Progenitor cell of endocrine pancreas (in vitro differentiated cells): ENCODE results near the gene STIMATE. TPM values are rescaled to one million over a fixed set of nuclear protein-coding genes. Genes with fewer than 3 reads are reported as not detected.

Source experiments
- DNase-seq: peaks from one replicate; pipeline ENCODE4 v3.0.0; 2021; ENCODE audit warnings: low spot score; ENCODE audit not compliant: unreplicated experiment
- H3K27ac Mint-ChIP-seq: 2 replicates; pipeline ENCODE4 v1.8.0; 2021; ENCODE audit warnings: mild to moderate bottlenecking, moderate library complexity, mixed read lengths
- H3K27me3 Mint-ChIP-seq: 2 replicates; pipeline ENCODE4 v1.8.0; 2021; ENCODE audit warnings: mixed read lengths
- H3K36me3 Mint-ChIP-seq: 2 replicates; pipeline ENCODE4 v1.8.0; 2022; ENCODE audit warnings: mixed read lengths; ENCODE audit not compliant: insufficient read depth
- H3K4me1 Mint-ChIP-seq: 2 replicates; pipeline ENCODE4 v1.8.0; 2021; ENCODE audit warnings: low read depth, mixed read lengths
- H3K4me3 Mint-ChIP-seq: 2 replicates; pipeline ENCODE4 v1.8.0; 2021; ENCODE audit warnings: low read depth, mild to moderate bottlenecking, moderate library complexity, mixed read lengths
- H3K9me3 Mint-ChIP-seq: 2 replicates; pipeline ENCODE4 v1.8.0; 2021; ENCODE audit warnings: low read depth, mixed read lengths
- CTCF ChIP-seq: fragments of 200-600 bp; sonication (generic); IDR thresholded peaks from one replicate; pipeline ENCODE4 v1.5.0; 2021; ENCODE audit warnings: antibody characterized with exemption, mild to moderate bottlenecking; ENCODE audit not compliant: unreplicated experiment
- total RNA-seq: library from RNA; stranded (reverse); gene quantifications from 2 replicates; pipeline ENCODE4 v1.2.1, GENCODE V29; 2021

STIMATE gene
- total RNA-seq, 1 donor from 2014 or later: 17.4 TPM

- peaks cover 3% of the 10 kb centered on the region for H3K4me1 Mint-ChIP-seq
- H3K27ac Mint-ChIP-seq: no peak overlapping the region
- no peaks in the 10 kb centered on the region for H3K9me3 Mint-ChIP-seq
- H3K27me3 Mint-ChIP-seq: no peaks in the 10 kb centered on the region
- H3K36me3 Mint-ChIP-seq: peaks cover 4% of the 10 kb centered on the region
- no peak overlapping the region for H3K4me3 Mint-ChIP-seq
- TF ChIP-seq CTCF: no peak
- DNase-seq: no peak
Observed at GRCh38 chr3:52904552-52904951, 7.2 kb upstream of the STIMATE start.

GRCh38 chr3:52904000-52904399 lies 6.7 kb upstream of the STIMATE start:
- no peak overlapping the region for H3K4me3 Mint-ChIP-seq
- no peaks in the 10 kb centered on the region for H3K27me3 Mint-ChIP-seq
- H3K36me3 Mint-ChIP-seq: peaks cover 4% of the 10 kb centered on the region
- H3K9me3 Mint-ChIP-seq: no peaks in the 10 kb centered on the region
- DNase-seq: no peak
- peaks cover 3% of the 10 kb centered on the region for H3K4me1 Mint-ChIP-seq
- no peak for TF ChIP-seq CTCF
- H3K27ac Mint-ChIP-seq: no peak overlapping the region

- H3K9me3 Mint-ChIP-seq: no peaks in the 10 kb centered on the region
- peaks cover 15% of the 10 kb centered on the region for H3K4me1 Mint-ChIP-seq
- TF ChIP-seq CTCF: no peak
- H3K4me3 Mint-ChIP-seq: peak overlapping the region; percentile 85
- H3K27ac Mint-ChIP-seq: peak overlapping the region; percentile 70
- H3K27me3 Mint-ChIP-seq: no peaks in the 10 kb centered on the region
- no peak for DNase-seq
- H3K36me3 Mint-ChIP-seq: no peaks in the 10 kb centered on the region
Observed at GRCh38 chr3:52896613-52897012, 735 bp downstream of the STIMATE start.

GRCh38 chr3:52896151-52896550 lies 1.2 kb downstream of the STIMATE start:
- H3K36me3 Mint-ChIP-seq: no peaks in the 10 kb centered on the region
- no peak overlapping the region for H3K27ac Mint-ChIP-seq
- H3K27me3 Mint-ChIP-seq: no peaks in the 10 kb centered on the region
- no peak for TF ChIP-seq CTCF
- peak overlapping the region; percentile 85 for H3K4me3 Mint-ChIP-seq
- H3K4me1 Mint-ChIP-seq: peaks cover 19% of the 10 kb centered on the region
- DNase-seq: no peak
- no peaks in the 10 kb centered on the region for H3K9me3 Mint-ChIP-seq

- Mint-ChIP-seq H3K9me3 (no peaks in the 10 kb centered on the region), H3K27ac (no peak overlapping the region), H3K27me3 (no peaks in the 10 kb centered on the region), H3K36me3 (no peaks in the 10 kb centered on the region), H3K4me1 (peaks cover 22% of the 10 kb centered on the region), H3K4me3 (peak overlapping the region; percentile 85)
- DNase-seq: no peak
- TF ChIP-seq CTCF: no peak
Observed at GRCh38 chr3:52895418-52895817, 1.9 kb downstream of the STIMATE start.
